H9 (cell line): Measurements from ENCODE around the gene PRDM13. TPM values are rescaled to one million over a fixed set of nuclear protein-coding genes. Genes with fewer than 3 reads are reported as not detected.

Experiments used
- DNase-seq: peaks from one replicate; pipeline ENCODE4 v3.0.0-alpha.2; 2017
- H2AFZ ChIP-seq: one replicate; pipeline ENCODE4 v1.6.1; 2013; ENCODE audit warnings: mild to moderate bottlenecking, low read length, control low read depth, moderate library complexity
- H2AK5ac ChIP-seq: 2 replicates; pipeline ENCODE4 v1.6.1; 2013; ENCODE audit warnings: low read length, control low read depth, mixed read lengths; ENCODE audit not compliant: insufficient read length
- H2BK120ac ChIP-seq: one replicate; pipeline ENCODE4 v1.6.1; 2013; ENCODE audit warnings: low read depth, mild to moderate bottlenecking, low read length, control low read depth, inconsistent platforms; ENCODE audit not compliant: poor library complexity, severe bottlenecking
- H2BK12ac ChIP-seq: 2 replicates; pipeline ENCODE4 v1.6.1; 2013; ENCODE audit warnings: low read length, control low read depth, mixed read lengths, low read depth; ENCODE audit not compliant: insufficient read length
- H2BK15ac ChIP-seq: 2 replicates; pipeline ENCODE4 v1.6.1; 2013; ENCODE audit warnings: low read depth, low read length, control low read depth
- H2BK20ac ChIP-seq: one replicate; pipeline ENCODE4 v1.6.1; 2013; ENCODE audit warnings: low read depth, mild to moderate bottlenecking, low read length, control low read depth, inconsistent platforms; ENCODE audit not compliant: poor library complexity, severe bottlenecking
- H2BK5ac ChIP-seq: 2 replicates; pipeline ENCODE4 v1.6.1; 2013; ENCODE audit warnings: low read length, control low read depth, mixed read lengths; ENCODE audit not compliant: insufficient read length
- H3K14ac ChIP-seq: 2 replicates; pipeline ENCODE4 v1.6.1; 2013; ENCODE audit warnings: low read length, control low read depth; ENCODE audit not compliant: insufficient read depth
- H3K18ac ChIP-seq: 2 replicates; pipeline ENCODE4 v1.6.1; 2013; ENCODE audit warnings: low read depth, mild to moderate bottlenecking, mixed read lengths, low read length, control low read depth; ENCODE audit not compliant: insufficient read length
- H3K23ac ChIP-seq: 2 replicates; pipeline ENCODE4 v1.6.1; 2013; ENCODE audit warnings: low read length, control low read depth, mixed read lengths, low read depth; ENCODE audit not compliant: insufficient read length
- H3K23me2 ChIP-seq: 2 replicates; pipeline ENCODE4 v1.6.1; 2013; ENCODE audit warnings: low read depth, mild to moderate bottlenecking, mixed read lengths, low read length, control low read depth; ENCODE audit not compliant: insufficient read length, poor library complexity, severe bottlenecking
- H3K27ac ChIP-seq: 2 replicates; pipeline ENCODE4 v1.5.1; 2013; ENCODE audit warnings: low read length, control low read depth, mixed read lengths, low read depth; ENCODE audit not compliant: insufficient read length
- H3K27me3 ChIP-seq: 2 replicates; pipeline ENCODE4 v1.6.1; 2013; ENCODE audit warnings: low read length, control low read depth, inconsistent platforms; ENCODE audit not compliant: insufficient read depth
- H3K4ac ChIP-seq: 2 replicates; pipeline ENCODE4 v1.6.1; 2013; ENCODE audit warnings: low read depth, mild to moderate bottlenecking, control low read depth, inconsistent platforms, low read length, moderate library complexity
- H3K4me1 ChIP-seq: 2 replicates; pipeline ENCODE4 v1.6.1; 2013; ENCODE audit warnings: low read length, control low read depth, inconsistent platforms; ENCODE audit not compliant: insufficient read depth
- H3K4me2 ChIP-seq: 2 replicates; pipeline ENCODE4 v1.6.1; 2013; ENCODE audit warnings: low read length, control low read depth, mixed read lengths; ENCODE audit not compliant: insufficient read length, insufficient read depth
- H3K56ac ChIP-seq: 2 replicates; pipeline ENCODE4 v1.6.1; 2013; ENCODE audit warnings: low read depth, mild to moderate bottlenecking, mixed read lengths, low read length, control low read depth; ENCODE audit not compliant: insufficient read length
- H3K79me1 ChIP-seq: 2 replicates; pipeline ENCODE4 v1.6.1; 2013; ENCODE audit warnings: low read depth, mild to moderate bottlenecking, moderate library complexity, low read length, control low read depth, inconsistent platforms; ENCODE audit not compliant: insufficient read depth, poor library complexity, severe bottlenecking
- H3K79me2 ChIP-seq: 2 replicates; pipeline ENCODE4 v1.6.1; 2013; ENCODE audit warnings: low read length, control low read depth, inconsistent platforms; ENCODE audit not compliant: insufficient read depth
- H3K9ac ChIP-seq: 2 replicates; pipeline ENCODE4 v1.6.1; 2013; ENCODE audit warnings: low read length, control low read depth, mixed read lengths; ENCODE audit not compliant: insufficient read length; ENCODE audit errors: extremely low read depth
- H3K9me3 ChIP-seq: one replicate; pipeline ENCODE4 v1.6.1; 2013; ENCODE audit warnings: low read depth, low read length, inconsistent platforms; ENCODE audit not compliant: control insufficient read depth
- H3T11ph ChIP-seq: one replicate; pipeline ENCODE4 v1.6.1; 2013; ENCODE audit warnings: mild to moderate bottlenecking, low read length, control low read depth, inconsistent platforms
- H4K20me1 ChIP-seq: one replicate; pipeline ENCODE4 v1.6.1; 2013; ENCODE audit not compliant: control insufficient read depth, insufficient read length, insufficient read depth
- H4K5ac ChIP-seq: 2 replicates; pipeline ENCODE4 v1.6.1; 2013; ENCODE audit warnings: low read depth, mild to moderate bottlenecking, mixed read lengths, low read length, control low read depth; ENCODE audit not compliant: insufficient read length
- H4K8ac ChIP-seq: replicated peaks from 2 replicates; pipeline ENCODE4 v1.6.1; 2013; ENCODE audit warnings: low read length, control low read depth, mixed read lengths, low read depth; ENCODE audit not compliant: insufficient read length
- H4K91ac ChIP-seq: 2 replicates; pipeline ENCODE4 v1.6.1; 2013; ENCODE audit warnings: low read depth, mild to moderate bottlenecking, moderate library complexity, mixed read lengths, low read length, control low read depth; ENCODE audit not compliant: insufficient read length
- H3K27ac Mint-ChIP-seq, 3 experiments: 2 replicates in 2 of 3; 3 replicates in 1 of 3; pipeline ENCODE4 v1.8.0; 2020 to 2021; ENCODE audit warnings: mixed read lengths in 3 of 3, mild to moderate bottlenecking in 1 of 3, moderate library complexity in 1 of 3
- H3K27me3 Mint-ChIP-seq: 2 replicates; pipeline ENCODE4 v1.8.0; 2021; ENCODE audit warnings: low read depth, mild to moderate bottlenecking, moderate library complexity, mixed read lengths
- H3K36me3 Mint-ChIP-seq, 3 experiments: 2 replicates in 2 of 3; 3 replicates in 1 of 3; pipeline ENCODE4 v1.8.0; 2020 to 2021; ENCODE audit warnings: low read depth in 3 of 3, mixed read lengths in 3 of 3; ENCODE audit not compliant: insufficient read depth in 1 of 3
- H3K4me1 Mint-ChIP-seq, 2 experiments: 2 replicates each; pipeline ENCODE4 v1.8.0; 2020; ENCODE audit warnings: mixed read lengths in 2 of 2
- H3K4me3 Mint-ChIP-seq, 2 experiments: 2 replicates in 1 of 2; 3 replicates in 1 of 2; pipeline ENCODE4 v1.8.0; 2020 to 2021; ENCODE audit warnings: mild to moderate bottlenecking in 2 of 2, mixed read lengths in 2 of 2, moderate library complexity in 1 of 2
- H3K9me3 Mint-ChIP-seq, 2 experiments: 2 replicates in 1 of 2; 3 replicates in 1 of 2; pipeline ENCODE4 v1.8.0; 2020; ENCODE audit warnings: mild to moderate bottlenecking in 2 of 2, mixed read lengths in 2 of 2, moderate library complexity in 1 of 2
- CTCF ChIP-seq: fragments of 200-600 bp; sonication (generic); conservative IDR thresholded peaks from 3 replicates; pipeline ENCODE4 v1.8.0; 2021; ENCODE audit warnings: antibody characterized with exemption, mild to moderate bottlenecking
- WGBS: extraction: QIAGEN DNeasy Blood & Tissue Kit; methylation state at CpG from one replicate; pipeline ENCODE4 v1.1.7; 2013; ENCODE audit warnings: missing lambda C conversion rate, low lambda C conversion rate, mixed read lengths; ENCODE audit not compliant: insufficient read length; ENCODE audit errors: extremely low coverage; 5-methylcytosine and 5-hydroxymethylcytosine counted together
- total RNA-seq: library from RNA; stranded (reverse); gene quantifications from 2 replicates; pipeline ENCODE4 v1.2.1, GENCODE V29; 2021

The PRDM13 gene
- total RNA-seq, 1 experiment from 2014 or later = not detected

DNA sequence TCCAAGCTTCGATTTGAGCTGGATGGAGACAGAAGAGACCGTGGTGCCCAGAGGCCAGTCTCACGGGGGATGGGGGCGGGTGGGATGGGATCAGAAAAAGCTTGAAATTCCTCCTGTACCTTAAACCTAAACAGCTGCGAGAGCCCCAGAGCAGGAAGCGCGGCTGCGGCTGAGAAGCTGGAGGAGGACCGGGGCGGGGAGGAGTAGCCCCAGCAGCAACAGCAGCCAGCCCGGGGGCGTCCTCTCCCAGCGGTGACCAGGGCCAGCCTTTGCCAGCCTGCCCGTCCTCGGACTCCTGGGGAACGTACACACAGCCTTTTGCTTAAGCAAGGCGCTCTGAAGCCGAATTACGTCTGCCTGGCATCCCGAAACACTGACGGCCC lies 17.4 kb upstream of the PRDM13 start:
- H3K9me3 Mint-ChIP-seq = peaks cover 2 to 5% of the 10 kb centered on the region in 2 experiments; a peak in 1 of 5 replicates
- peak overlapping the region; percentile 39 for H3K4me2 ChIP-seq

More for the DNA sequence above, 17.4 kb upstream of the PRDM13 start:
- H2BK12ac ChIP-seq = no peak overlapping the region
- no peak for TF ChIP-seq CTCF
- no peak overlapping the region for H3K4ac ChIP-seq
- H3K18ac ChIP-seq = no peak overlapping the region
- H3K23me2 ChIP-seq = peaks cover 6% of the 10 kb centered on the region
- Mint-ChIP-seq H3K4me3 (peak overlapping the region; percentile 66 to 82), H3K27ac (no peak overlapping the region), H3K27me3 (peaks cover 92% of the 10 kb centered on the region), H3K4me1 (peaks cover 12 to 27% of the 10 kb centered on the region in 2 experiments), H3K36me3 (no peaks in the 10 kb centered on the region)
- H3K27ac ChIP-seq = no peak overlapping the region
- H2BK20ac ChIP-seq = no peak overlapping the region
- H2BK15ac ChIP-seq = no peak overlapping the region
- H2AK5ac ChIP-seq = no peak overlapping the region
- no peaks in the 10 kb centered on the region for H3K79me2 ChIP-seq
- no peak overlapping the region for H2BK5ac ChIP-seq
- peaks cover 77% of the 10 kb centered on the region for H3K27me3 ChIP-seq
- H4K20me1 ChIP-seq = no peaks in the 10 kb centered on the region
- H3K56ac ChIP-seq = no peak overlapping the region
- no peak overlapping the region for H2BK120ac ChIP-seq
- no peak overlapping the region for H3K9ac ChIP-seq
- no CpG with 5 or more reads among the region's 21 CpGs for WGBS
- H4K91ac ChIP-seq = no peak overlapping the region
- peak; percentile 51 for DNase-seq
- H3K14ac ChIP-seq = no peak overlapping the region
- H3K79me1 ChIP-seq = no peaks in the 10 kb centered on the region
- H3T11ph ChIP-seq = no peak overlapping the region
- H3K4me1 ChIP-seq = no peaks in the 10 kb centered on the region
- H2AFZ ChIP-seq = no peak overlapping the region
- no peaks in the 10 kb centered on the region for H3K9me3 ChIP-seq
- H4K5ac ChIP-seq = no peak overlapping the region
- H3K23ac ChIP-seq = no peak overlapping the region
- no peak overlapping the region for H4K8ac ChIP-seq
